NCI-H187 treated with DMSO at 0.1 percent for 48 hours (cell line): ENCODE results near the gene PHEX.
"Not testable (repeated sequence)": the region's sequence is repeated elsewhere in the genome, so short reads cannot be mapped to it uniquely, and the experiment has no call there.

ENCODE experiments used
- DNase-seq: peaks from one replicate; lab custom pipeline; 2025; lab: John Stamatoyannopoulos, UW

Gene PHEX

DNA sequence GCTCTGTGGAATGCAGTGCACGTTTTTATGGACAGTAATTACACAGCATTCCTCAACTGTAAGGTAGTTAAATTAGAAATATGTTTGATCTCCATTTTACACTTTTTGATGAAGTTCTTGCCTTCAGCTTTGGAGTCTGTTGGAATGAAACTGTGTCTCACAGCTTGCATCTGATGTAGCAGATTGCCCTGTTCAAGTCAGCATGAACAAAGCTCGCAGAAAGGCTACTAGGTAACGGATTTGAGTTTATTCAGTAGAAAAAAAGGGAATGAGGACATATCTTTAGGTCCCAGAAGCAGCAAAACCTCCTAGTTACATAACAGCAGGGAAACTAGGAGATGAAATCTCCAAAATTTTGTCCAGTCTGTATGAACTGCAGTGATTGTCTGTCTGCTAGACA lies 216.3 kb downstream of the PHEX start:
- DNase-seq, result no peak

DNA sequence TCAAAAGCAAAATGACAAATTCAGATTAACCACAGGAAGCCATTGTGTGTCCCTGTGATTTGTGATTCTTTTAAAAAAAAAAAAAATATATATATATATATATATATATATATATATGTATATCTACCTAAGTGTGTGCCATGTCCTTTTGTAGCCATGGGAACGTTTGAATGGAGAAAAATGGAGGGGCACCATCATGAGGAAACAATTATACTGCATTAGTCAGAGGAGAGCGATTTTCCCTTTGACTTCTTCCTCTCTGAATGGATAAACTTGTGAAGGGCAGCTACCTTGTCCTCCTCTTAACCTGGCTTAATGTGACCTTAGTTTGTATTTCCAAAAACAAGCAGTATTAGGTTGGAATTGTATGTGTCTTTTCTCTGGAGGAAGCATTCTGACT lies 217.2 kb downstream of the PHEX start:
- no peak for DNase-seq

DNA sequence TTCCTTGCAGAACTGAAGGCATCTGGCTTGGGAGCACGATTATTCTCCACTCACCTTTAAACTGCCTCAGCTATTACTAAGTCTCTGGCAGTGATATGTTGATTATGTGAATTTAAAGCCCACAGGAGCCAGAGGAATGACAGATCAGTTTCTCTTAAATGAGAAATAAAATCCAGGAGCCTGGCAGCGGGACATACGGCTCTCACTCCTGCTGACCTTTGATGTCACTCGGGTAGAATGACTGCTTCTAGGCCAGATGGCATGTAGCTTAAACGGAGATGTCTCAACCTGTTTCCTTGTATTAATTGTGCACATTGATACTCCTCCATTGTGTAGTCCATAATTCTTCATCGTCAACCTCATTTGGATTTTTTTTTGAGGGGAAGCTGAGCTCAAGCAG lies 236.6 kb downstream of the PHEX start:
- DNase-seq, result no peak

DNA sequence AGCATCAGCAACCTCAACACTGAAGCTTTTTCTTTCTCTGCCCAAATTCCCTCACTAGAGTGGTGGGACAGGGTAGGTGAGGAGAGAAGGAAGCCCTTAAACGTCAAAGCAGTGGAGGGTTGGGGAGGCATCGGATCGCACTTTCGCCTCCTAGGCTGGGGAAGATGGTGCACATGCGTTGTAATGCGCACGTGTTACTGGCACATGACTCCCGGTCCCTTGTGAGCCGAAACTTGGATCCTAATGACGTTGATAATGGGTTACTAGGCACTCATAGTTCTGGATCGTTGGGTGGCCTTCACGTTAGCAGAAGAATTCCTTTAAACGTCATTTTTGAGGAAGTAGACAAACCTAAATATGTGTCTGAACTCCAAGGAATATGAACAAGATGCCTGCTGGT lies 240.5 kb downstream of the PHEX start, which contains the start of gene CBLL2:
Gene CBLL2, plus strand, starts transcription at position 301 of the 400 bp plus-strand sequence. Its CDS starts 79 bp downstream, at position 380.
- DNase-seq, result no peak

DNA sequence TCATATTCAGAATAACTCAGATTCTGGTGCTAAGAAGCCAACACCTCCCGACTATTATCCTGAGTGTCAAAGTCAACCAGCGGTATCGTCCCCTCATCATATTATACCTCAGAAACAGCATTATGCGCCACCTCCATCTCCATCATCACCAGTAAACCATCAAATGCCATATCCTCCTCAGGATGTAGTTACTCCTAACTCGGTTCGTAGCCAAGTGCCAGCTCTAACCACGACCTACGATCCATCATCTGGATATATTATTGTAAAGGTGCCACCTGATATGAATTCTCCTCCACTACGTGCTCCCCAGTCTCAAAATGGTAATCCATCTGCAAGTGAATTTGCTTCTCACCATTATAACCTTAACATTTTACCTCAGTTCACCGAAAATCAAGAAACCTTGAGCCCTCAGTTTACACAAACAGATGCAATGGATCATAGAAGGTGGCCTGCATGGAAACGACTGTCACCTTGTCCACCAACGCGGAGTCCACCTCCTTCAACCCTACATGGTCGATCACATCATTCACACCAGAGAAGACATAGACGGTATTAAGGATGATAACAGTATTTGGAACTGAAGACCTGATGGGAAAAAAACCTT lies 241.7 kb downstream of the PHEX start:
- no peak for DNase-seq

DNA sequence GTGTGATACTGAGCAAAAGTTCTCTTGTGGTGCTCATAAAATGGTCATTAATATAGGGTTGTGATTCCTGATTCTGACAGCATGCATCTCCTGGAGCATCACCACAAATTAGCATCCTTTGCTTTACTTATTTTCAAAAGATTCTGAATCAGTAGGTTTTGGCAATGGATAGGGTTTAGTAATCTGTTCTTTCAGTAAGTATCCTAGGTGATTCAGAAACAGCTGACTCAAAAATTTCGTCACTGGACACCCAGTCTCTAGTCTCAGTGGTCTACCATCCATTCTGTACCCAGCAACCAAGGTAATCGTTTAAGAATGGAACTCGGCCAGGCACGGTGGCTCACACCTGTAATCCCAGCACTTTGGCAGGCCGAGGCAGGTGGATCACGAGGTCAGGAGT lies 244.7 kb downstream of the PHEX start:
- no peak for DNase-seq

DNA sequence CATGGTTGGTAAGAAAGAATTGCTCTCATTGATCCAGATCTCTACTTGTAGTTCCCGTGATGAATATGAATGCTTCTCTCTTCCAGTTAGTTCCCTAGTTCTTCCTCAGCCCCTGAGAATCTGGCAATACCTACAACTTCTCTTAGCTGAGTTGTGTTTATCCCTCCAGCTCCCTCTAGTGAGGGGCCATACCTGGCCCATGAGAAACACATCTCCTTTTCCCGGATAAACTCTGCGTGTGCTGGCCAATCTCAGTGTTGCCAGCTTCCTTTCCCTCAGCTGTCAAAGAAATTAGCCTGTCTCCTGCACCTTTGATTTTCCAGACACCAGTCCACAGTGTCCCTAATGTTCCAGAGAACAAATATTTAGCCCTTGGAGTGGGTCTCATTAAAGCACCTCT lies 246.2 kb downstream of the PHEX start:
- no peak for DNase-seq

DNA sequence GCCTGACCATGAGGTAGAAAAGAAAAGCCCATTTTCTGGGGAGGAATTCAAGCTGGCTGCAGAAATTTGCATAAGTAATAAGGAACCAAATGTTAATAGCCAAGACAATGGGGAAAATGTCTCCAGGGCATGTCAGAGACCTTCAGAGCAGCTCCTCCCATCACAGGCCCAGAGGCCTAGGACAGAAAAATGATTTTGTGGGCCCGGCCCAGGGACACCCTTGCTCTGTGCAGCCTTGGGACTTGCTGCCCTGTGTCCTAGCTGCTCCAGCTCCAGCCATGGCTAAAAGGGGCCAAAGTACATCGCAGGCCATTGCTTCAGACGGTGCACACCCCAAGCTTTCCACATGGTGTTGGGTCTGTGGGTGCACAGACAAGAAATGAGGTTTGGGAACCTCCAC lies 257.1 kb downstream of the PHEX start:
- not testable (repeated sequence) for DNase-seq

DNA sequence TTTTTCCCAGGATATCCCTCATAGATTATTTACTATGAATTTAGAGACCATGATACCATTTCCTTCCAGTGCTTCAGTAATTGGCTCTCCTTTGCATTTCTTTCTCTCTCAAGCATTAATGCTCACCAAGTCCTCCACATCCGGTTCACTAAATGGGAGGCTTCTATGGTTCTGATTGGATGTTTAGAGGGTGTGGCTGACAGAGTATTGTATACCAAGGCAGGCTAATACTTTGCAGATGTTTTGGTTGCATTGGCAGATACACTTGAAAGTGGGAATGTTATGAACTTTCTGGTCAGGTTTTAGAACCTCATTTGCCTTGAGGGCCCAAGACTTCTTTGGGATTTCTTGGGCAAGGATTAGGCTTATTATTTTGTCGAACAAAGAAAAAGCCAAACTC lies 264.7 kb downstream of the PHEX start:
- no peak for DNase-seq

DNA sequence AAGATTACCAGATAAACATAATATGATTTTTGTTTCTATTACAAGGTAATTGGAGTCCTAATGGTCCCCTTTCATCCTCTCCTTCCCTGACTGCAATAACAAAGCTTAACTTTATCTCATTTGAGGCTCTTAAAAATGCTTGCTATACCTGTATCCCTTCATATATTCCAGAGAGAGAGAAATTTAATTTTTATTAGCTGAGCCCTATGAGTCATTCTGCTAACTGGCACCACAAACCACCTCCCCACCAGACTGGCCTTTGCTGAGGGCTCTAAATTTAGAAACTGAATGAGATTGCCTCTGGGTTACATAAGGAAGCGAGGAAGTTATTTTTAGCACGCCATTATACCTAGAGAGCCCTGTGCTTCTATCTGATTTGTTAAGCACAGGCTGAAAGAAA lies 268.0 kb downstream of the PHEX start:
- DNase-seq, result peak; percentile 42
